ENCODE measurements around the gene TKT. TPM values are rescaled to one million over a fixed set of nuclear protein-coding genes. Genes with fewer than 3 reads are reported as not detected.
A peak's percentile ranks its signal among the peaks of the same experiment; 100 is the strongest.

TKT gene
- total and polyA plus RNA-seq, 4 donors, result 351 to 498 (median 456) TPM

DNA sequence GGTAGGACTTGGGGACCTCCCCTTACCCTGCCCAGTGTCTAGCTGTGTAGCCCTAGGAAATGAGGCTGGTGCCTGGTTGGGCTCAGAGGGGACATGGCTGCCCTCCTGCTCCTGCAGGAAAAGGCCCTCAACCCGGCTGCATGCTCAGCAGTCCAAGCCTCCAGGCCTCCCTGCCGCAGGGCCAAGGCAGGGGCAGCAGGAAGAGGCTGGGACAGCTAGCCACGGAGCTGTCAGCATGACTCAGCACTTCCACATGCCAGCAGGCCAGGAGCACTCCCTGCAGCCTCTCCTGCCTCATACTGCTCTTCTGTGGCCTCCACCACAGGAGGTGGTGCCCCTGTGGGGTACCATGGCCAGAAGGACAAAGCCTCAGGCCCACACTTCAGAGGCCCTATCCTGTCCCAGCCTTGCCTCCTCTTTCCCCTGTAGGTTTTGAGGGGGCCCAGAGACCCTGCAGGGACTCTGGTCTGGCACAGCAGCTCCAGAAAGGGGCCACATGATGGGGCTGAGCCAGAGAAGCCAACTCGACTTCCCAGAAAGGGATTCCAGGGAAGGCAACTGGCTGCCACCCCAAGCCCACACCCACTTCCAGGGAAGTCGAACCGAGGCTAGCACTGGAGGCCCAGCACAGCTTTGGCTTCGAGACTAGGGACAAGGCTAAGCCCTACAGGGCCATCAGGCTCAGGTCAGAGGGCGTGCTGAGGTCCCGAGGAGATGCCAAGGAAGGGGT lies 19.5 kb downstream of the TKT start:
- H3K36me3 ChIP-seq (ENCODE audit: control insufficient read depth in 4 of 4, insufficient read depth in 4 of 4, low read length in 4 of 4), result peaks cover 18 to 62% (median 43%) of the 10 kb centered on the region in 4 donors
- H3K4me1 ChIP-seq (ENCODE audit: control insufficient read depth in 5 of 5, insufficient read depth in 5 of 5, low read length in 5 of 5), result peaks cover 0 to 16% (median 10%) of the 10 kb centered on the region in 5 donors
- ATAC-seq (ENCODE audit: insufficient read depth, low FRiP score) (peak; percentile 32), DNase-seq (peak in 1 of 3 donors; percentile 39)
- TF ChIP-seq, protein P1, sequence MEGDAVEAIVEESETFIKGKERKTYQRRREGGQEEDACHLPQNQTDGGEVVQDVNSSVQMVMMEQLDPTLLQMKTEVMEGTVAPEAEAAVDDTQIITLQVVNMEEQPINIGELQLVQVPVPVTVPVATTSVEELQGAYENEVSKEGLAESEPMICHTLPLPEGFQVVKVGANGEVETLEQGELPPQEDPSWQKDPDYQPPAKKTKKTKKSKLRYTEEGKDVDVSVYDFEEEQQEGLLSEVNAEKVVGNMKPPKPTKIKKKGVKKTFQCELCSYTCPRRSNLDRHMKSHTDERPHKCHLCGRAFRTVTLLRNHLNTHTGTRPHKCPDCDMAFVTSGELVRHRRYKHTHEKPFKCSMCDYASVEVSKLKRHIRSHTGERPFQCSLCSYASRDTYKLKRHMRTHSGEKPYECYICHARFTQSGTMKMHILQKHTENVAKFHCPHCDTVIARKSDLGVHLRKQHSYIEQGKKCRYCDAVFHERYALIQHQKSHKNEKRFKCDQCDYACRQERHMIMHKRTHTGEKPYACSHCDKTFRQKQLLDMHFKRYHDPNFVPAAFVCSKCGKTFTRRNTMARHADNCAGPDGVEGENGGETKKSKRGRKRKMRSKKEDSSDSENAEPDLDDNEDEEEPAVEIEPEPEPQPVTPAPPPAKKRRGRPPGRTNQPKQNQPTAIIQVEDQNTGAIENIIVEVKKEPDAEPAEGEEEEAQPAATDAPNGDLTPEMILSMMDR (IDR thresholded peaks at IDR 0.05; ENCODE audit: control extremely low read depth, extremely low read depth), result no peak
- no peak overlapping the region for H3K4me3 ChIP-seq
- no peaks in the 10 kb centered on the region for H3K9me3 ChIP-seq (ENCODE audit: control insufficient read depth in 4 of 4, insufficient read depth in 3 of 4, low read length in 3 of 4)
- no peaks in the 10 kb centered on the region for H3K27me3 ChIP-seq (ENCODE audit: control insufficient read depth in 3 of 3, insufficient read depth in 3 of 3, low read length in 2 of 3)
- 57 to 58% methylated on average over 9 of the region's 9 CpGs for WGBS, 2 donors
- H3K27ac ChIP-seq (ENCODE audit: low read depth in 1 of 2, low read length in 1 of 2), result peak overlapping the region; percentile 26 to 54
- H3K9ac ChIP-seq (ENCODE audit: insufficient read depth in 1 of 2, low read length in 2 of 2), result no peak overlapping the region

DNA sequence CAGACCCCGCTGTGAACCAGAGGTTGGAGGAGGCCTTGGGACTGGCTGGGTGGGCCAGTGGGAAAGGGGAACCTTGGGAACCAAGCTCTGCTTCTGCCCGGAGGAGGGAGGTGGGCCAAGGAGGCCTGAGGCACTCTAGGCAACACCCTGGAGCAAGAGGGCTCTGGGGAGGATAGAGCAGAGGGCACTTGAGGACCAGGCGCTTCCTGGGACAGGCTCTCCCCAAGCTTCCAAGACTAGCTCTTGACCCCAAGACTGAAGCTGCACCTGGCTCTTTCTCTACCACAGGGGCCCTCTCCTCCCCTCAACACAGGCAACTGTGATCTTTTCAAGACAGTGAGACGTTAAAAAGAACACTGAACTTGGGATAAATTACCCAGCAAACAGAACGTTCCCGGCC lies 20.3 kb downstream of the TKT start:
- Histone ChIP-seq H3K4me3 (no peak overlapping the region), H3K27ac (ENCODE audit: low read depth in 1 of 2, low read length in 1 of 2) (peak overlapping the region in 1 of 2 donors; percentile 54), H3K9ac (ENCODE audit: insufficient read depth in 1 of 2, low read length in 2 of 2) (no peak overlapping the region), H3K9me3 (ENCODE audit: control insufficient read depth in 4 of 4, insufficient read depth in 3 of 4, low read length in 3 of 4) (no peaks in the 10 kb centered on the region), H3K4me1 (ENCODE audit: control insufficient read depth in 5 of 5, insufficient read depth in 5 of 5, low read length in 5 of 5) (peaks cover 0 to 16% (median 10%) of the 10 kb centered on the region in 5 donors), H3K27me3 (ENCODE audit: control insufficient read depth in 3 of 3, insufficient read depth in 3 of 3, low read length in 2 of 3) (no peaks in the 10 kb centered on the region), H3K36me3 (ENCODE audit: control insufficient read depth in 4 of 4, insufficient read depth in 4 of 4, low read length in 4 of 4) (peaks cover 23 to 62% (median 41%) of the 10 kb centered on the region in 4 donors)
- TF ChIP-seq, protein P1 (IDR thresholded peaks at IDR 0.05; ENCODE audit: control extremely low read depth, extremely low read depth), result no peak
- 76 to 78% methylated on average over 6 of the region's 6 CpGs for WGBS, 2 donors
- DNase-seq (no peak), ATAC-seq (ENCODE audit: insufficient read depth, low FRiP score) (no peak)

DNA sequence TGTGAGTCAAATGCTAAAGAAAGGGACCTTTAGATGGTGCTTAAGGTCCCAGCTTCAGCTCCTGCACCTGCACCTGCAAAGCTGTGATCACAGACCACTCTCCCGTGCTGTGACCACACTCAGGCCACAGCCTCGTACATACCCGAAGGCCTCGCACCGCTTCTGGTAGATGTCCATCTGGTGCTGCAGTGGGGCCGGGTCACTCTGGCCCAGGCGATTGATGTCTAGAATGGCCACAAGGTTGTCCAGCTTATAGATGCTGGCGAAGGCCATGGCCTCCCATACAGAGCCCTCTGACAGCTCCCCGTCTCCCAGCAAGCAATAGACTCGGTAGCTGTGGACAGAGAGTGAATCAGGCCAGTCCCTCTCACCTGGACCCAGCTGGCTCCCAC lies 21.0 kb downstream of the TKT start:
- Histone ChIP-seq H3K4me1 (ENCODE audit: control insufficient read depth in 5 of 5, insufficient read depth in 5 of 5, low read length in 5 of 5) (peaks cover 0 to 16% (median 10%) of the 10 kb centered on the region in 5 donors), H3K9ac (ENCODE audit: insufficient read depth in 1 of 2, low read length in 2 of 2) (no peak overlapping the region), H3K27ac (ENCODE audit: low read depth in 1 of 2, low read length in 1 of 2) (no peak overlapping the region), H3K4me3 (no peak overlapping the region), H3K36me3 (ENCODE audit: control insufficient read depth in 4 of 4, insufficient read depth in 4 of 4, low read length in 4 of 4) (peaks cover 18 to 63% (median 42%) of the 10 kb centered on the region in 4 donors), H3K27me3 (ENCODE audit: control insufficient read depth in 3 of 3, insufficient read depth in 3 of 3, low read length in 2 of 3) (no peaks in the 10 kb centered on the region), H3K9me3 (ENCODE audit: control insufficient read depth in 4 of 4, insufficient read depth in 3 of 4, low read length in 3 of 4) (no peaks in the 10 kb centered on the region)
- no peak for DNase-seq
- ATAC-seq (ENCODE audit: insufficient read depth, low FRiP score), result no peak
- 89 to 93% methylated on average over 10 of the region's 10 CpGs for WGBS, 2 donors
- TF ChIP-seq, protein P1 (IDR thresholded peaks at IDR 0.05; ENCODE audit: control extremely low read depth, extremely low read depth), result no peak

Measured in lung (tissue), 12 donors.